Vagina (tissue), 2 donors: ENCODE results near the gene PRR30.

Experiments used
- POLR2A ChIP-seq, 2 donors: fragments of 450-650 bp; IDR thresholded peaks; one replicate each; pipeline ENCODE4 v1.6.1; 2017; ENCODE audit warnings: antibody characterized with exemption in 2 of 2, mild to moderate bottlenecking in 2 of 2, moderate library complexity in 2 of 2
- TF ChIP-seq, protein P1 (sequence below), 3 experiments: fragments of 450-650 bp in 2 of 3; fragments of 200-600 bp in 1 of 3; sonication (generic) in 1 of 3; IDR thresholded peaks; one replicate each; pipeline ENCODE4 v1.5.1; 2017 to 2019; ENCODE audit warnings: antibody characterized with exemption in 3 of 3, mild to moderate bottlenecking in 2 of 3, moderate library complexity in 2 of 3

DNA sequence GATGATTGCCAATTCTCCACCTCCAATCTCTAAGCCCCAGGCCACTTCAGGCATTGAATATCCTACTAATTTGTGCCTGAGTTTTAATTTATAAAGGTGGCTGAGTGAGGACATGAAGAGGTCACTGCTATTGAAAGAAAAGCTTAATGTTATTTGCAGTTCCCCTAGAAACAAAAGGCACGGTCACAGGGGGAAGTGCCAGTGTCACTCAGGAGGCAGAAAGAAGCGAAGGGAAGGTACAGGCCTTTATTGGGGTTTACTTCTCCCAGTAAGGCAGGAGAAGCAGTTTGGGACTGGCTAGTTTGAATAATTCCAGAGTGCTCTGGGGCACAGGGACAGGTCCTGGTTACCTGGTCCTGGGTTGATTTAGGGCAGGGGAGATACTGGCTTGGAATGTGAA is 17.3 kb downstream of the PRR30 start:
- TF ChIP-seq, protein P1, sequence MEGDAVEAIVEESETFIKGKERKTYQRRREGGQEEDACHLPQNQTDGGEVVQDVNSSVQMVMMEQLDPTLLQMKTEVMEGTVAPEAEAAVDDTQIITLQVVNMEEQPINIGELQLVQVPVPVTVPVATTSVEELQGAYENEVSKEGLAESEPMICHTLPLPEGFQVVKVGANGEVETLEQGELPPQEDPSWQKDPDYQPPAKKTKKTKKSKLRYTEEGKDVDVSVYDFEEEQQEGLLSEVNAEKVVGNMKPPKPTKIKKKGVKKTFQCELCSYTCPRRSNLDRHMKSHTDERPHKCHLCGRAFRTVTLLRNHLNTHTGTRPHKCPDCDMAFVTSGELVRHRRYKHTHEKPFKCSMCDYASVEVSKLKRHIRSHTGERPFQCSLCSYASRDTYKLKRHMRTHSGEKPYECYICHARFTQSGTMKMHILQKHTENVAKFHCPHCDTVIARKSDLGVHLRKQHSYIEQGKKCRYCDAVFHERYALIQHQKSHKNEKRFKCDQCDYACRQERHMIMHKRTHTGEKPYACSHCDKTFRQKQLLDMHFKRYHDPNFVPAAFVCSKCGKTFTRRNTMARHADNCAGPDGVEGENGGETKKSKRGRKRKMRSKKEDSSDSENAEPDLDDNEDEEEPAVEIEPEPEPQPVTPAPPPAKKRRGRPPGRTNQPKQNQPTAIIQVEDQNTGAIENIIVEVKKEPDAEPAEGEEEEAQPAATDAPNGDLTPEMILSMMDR (IDR thresholded peaks at IDR 0.05) = no peak
- no peak for TF ChIP-seq POLR2A (IDR thresholded peaks at IDR 0.05)
